ENCODE measurements around the gene ZFTA.

The ZFTA gene

DNA sequence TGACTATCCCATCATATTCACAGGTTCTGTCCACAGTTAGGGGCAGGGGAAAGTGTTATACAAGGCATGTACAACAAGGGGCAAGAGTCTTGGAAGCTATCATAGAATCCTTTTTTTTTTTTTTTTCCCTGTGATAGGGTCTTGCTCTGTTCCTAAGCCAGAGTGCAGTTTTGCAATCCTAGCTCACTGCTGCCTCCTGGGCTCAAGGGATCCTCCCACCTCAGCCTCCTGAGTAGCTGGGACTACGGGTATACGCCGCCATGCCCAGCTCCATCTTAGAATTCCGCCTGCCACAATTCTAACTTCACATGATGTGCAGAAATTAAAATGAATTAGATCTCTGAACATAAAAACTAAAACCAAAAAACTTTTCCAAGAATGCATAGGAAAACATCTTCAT lies 31.7 kb downstream of the ZFTA start:
- DNase-seq (ENCODE audit: extremely low read depth, insufficient read length): no peak
- no peak for TF ChIP-seq CTCF (IDR thresholded peaks at IDR 0.05; ENCODE audit: insufficient read depth, low read length, poor library complexity, severe bottlenecking)
- H3K4me3 ChIP-seq (replicated peaks; ENCODE audit: low read depth, low read length): no peak overlapping the region
- no peaks in the 10 kb centered on the region for H3K36me3 ChIP-seq (ENCODE audit: control insufficient read depth, insufficient read depth, low read length)
- no peaks in the 10 kb centered on the region for H3K27me3 ChIP-seq (replicated peaks; ENCODE audit: control insufficient read depth, insufficient read depth, low read length)

DNA sequence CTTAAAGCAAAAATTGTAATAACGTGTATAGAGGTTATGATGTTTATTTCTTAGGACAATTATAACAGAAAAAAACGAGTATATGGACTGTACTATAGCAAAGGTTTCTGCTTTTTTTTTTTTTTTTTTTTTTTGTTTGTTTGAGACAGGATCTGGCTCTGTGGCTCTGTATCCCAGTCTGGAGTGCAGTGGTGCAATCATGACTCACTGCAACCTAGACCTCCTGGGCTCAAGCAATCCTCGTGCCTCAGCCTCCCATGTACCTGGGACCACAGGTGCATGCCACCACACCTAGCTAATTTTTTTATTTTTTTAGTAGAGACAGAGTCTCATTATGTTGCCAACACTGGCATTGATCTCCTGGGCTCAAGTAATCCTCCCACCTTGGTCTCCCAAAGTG lies 39.2 kb downstream of the ZFTA start:
- TF ChIP-seq CTCF (IDR thresholded peaks at IDR 0.05; ENCODE audit: insufficient read depth, low read length, poor library complexity, severe bottlenecking): no peak
- DNase-seq (ENCODE audit: extremely low read depth, insufficient read length): no peak
- no peaks in the 10 kb centered on the region for H3K36me3 ChIP-seq (ENCODE audit: control insufficient read depth, insufficient read depth, low read length)
- H3K27me3 ChIP-seq (replicated peaks; ENCODE audit: control insufficient read depth, insufficient read depth, low read length): no peaks in the 10 kb centered on the region
- no peak overlapping the region for H3K4me3 ChIP-seq (replicated peaks; ENCODE audit: low read depth, low read length)

DNA sequence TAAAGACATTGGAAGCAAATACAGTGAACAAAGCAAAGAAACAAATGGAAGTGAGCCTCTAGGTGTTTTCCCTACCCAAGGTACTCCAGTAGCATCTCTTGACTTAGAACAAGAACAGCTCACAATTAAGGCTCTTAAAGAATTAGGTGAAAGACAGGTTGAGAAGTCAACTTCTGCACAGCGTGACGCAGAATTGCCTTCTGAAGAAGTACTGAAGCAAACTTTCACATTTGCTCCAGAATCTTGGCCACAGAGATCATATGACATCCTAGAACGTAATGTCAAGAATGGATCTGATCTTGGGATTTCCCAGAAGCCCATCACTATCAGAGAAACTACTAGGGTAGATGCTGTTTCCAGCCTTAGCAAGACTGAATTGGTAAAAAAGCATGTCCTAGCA lies 48.0 kb downstream of the ZFTA start:
- TF ChIP-seq CTCF (IDR thresholded peaks at IDR 0.05; ENCODE audit: insufficient read depth, low read length, poor library complexity, severe bottlenecking): no peak
- Histone ChIP-seq H3K27me3 (replicated peaks; ENCODE audit: control insufficient read depth, insufficient read depth, low read length) (no peaks in the 10 kb centered on the region), H3K4me3 (replicated peaks; ENCODE audit: low read depth, low read length) (no peak overlapping the region), H3K36me3 (ENCODE audit: control insufficient read depth, insufficient read depth, low read length) (no peaks in the 10 kb centered on the region)
- no peak for DNase-seq (ENCODE audit: extremely low read depth, insufficient read length)

- no peak for TF ChIP-seq CTCF (IDR thresholded peaks at IDR 0.05; ENCODE audit: insufficient read depth, low read length, poor library complexity, severe bottlenecking)
- Histone ChIP-seq H3K36me3 (ENCODE audit: control insufficient read depth, insufficient read depth, low read length) (no peaks in the 10 kb centered on the region), H3K27me3 (replicated peaks; ENCODE audit: control insufficient read depth, insufficient read depth, low read length) (no peaks in the 10 kb centered on the region), H3K4me3 (replicated peaks; ENCODE audit: low read depth, low read length) (no peak overlapping the region)
- no peak for DNase-seq (ENCODE audit: extremely low read depth, insufficient read length)
Observed at GRCh38 chr11:63719987-63720386, 48.6 kb downstream of the ZFTA start.

DNA sequence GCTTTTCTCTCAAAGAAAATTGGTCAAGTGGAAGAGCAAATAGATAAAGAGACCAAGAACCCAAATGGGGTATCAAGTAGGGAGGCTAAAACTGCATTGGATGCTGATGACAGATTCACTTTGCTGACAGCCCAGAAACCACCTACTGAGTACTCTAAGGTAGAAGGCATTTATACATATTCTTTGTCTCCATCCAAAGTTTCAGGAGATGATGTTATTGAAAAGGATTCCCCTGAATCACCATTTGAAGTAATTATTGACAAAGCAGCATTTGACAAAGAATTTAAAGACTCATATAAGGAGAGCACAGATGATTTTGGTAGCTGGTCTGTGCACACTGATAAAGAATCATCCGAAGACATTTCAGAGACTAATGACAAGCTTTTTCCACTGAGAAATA lies 49.6 kb downstream of the ZFTA start:
- DNase-seq (ENCODE audit: extremely low read depth, insufficient read length): no peak
- H3K4me3 ChIP-seq (replicated peaks; ENCODE audit: low read depth, low read length): no peak overlapping the region
- TF ChIP-seq CTCF (IDR thresholded peaks at IDR 0.05; ENCODE audit: insufficient read depth, low read length, poor library complexity, severe bottlenecking): no peak
- no peaks in the 10 kb centered on the region for H3K27me3 ChIP-seq (replicated peaks; ENCODE audit: control insufficient read depth, insufficient read depth, low read length)
- no peaks in the 10 kb centered on the region for H3K36me3 ChIP-seq (ENCODE audit: control insufficient read depth, insufficient read depth, low read length)

Measured in GM06990 (cell line).